ENCODE data around the gene BIRC5.

Gene BIRC5

DNA sequence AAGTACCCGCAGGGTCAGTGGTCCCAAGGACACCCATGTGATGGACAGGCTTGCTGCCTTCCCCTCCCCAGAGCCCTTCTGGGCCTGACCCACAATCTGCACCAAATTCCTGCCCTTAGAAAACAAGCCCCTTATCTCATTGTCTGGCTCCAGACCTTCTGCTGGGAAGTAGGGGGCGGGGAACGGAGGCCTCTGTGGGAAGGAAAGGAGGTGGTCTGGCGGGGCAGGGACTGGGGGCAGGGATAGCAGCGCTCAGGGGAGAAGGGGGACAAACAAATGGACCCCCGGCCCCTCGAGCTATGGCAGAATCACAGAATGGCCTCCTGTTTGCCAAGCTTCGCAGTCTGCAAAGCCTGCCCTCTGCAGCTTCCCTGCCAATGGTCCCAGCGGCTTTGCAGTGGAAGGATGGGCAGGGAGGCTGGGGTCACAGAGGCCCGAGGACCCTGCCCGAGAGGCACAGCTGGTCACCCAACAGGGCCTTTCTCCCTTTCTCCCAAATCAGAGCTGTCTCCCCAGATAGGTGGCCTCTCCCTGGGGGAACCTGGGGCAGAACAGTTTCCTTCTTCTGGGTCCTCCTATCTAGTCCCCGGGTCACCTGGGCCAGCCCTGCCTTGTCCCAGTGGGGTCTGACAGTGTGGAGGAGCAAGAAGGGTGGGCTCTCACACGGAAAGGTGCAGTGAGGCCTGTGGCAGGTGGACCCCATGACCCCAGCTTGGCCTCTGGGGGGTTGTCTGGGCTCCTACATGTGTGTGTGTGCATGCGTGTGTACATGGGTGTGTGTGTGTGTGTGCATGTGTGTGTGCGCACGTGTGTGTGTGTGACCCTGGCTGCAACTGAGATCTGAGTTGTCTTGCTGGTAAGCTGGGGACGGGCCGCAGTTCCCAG, 42.9 kb downstream of the BIRC5 start:
- no peak for DNase-seq (ENCODE audit: low read depth)

DNA sequence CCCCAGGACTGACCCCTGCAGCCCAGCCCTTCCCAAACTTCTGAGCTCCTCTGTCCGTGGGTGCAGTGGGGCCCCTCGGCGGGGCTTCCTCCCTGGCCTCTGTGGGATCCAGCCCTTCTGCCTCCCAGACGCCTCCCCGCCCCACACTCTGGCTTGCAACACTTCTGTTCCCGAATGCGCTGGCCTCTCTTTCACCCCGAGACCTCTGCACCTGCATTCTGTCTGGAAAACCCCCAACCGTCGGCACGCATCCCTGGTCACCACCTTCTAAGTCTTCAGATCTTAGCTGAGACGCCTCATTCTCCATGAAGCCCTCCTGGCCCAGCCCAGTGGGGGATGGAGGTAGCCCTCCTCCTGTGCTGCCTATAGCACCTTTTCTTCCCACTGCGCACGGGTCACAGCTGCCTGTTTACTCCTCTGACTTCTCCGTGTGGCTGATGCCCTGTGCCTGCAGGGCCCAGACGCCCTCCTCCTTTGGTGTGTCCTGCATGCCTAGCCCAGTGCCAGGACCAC, 43.8 kb downstream of the BIRC5 start:
- no peak for DNase-seq (ENCODE audit: low read depth)

DNA sequence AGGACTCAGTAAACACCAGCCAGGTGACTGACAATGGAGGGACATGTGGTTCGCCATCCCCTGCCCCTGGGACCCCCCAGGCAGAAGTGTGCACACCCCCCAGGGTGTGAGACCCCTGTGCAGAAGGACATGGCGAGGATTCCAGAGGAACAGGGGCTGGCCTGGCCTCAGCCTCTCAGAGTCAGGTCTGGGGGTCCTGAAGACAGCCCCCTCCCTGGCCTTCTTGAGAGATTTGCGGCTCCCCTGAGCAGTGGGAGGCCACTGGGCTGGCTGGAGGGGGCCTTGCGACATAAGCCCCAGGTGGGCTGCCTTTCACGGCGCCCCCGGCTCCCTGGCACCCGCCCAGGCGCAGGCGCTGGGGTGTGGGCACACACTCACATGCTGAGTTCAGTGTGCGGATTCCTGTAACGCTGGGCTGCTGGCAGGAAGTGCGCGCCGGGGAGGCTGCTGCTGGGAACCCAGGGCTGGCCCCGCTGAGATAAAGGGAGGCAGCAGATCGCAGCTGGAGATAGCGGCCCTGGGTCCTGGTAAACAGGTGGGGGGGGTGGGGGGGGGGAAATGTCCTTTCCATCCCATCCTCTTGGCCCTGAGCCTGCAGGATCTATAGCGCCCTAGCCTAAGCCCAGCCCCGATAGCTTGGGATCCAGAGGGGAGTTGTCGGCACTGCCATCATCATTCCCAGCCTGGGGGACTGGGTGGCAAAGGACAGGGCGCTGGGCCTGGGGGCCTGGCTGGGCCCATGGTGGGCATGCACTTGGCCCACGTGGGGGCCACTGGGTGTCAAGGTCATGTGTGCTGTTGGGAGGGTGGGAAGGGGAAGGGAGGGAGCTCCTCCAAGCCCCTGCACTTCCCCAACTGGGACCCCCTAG, 44.5 kb downstream of the BIRC5 start:
- peak; percentile 49 for DNase-seq (ENCODE audit: low read depth)

DNA sequence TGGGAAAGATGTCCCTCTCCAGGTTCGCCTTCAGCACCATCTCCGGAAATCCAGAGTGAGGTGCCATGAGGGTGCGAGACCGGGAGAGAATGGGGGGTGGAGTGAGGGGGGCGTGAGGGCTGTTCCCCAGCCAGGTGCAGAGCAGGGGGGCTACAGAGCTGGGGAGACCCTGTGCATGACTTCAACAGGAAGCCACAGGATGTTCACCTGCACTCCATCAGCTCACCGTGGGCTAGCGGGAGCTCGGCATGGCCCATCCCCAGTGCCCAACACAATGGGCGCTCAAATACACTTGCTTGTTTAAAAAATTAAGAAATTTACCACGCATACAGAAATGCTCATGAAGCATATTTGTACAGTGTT, 45.1 kb downstream of the BIRC5 start:
- DNase-seq (ENCODE audit: low read depth) = no peak

DNA sequence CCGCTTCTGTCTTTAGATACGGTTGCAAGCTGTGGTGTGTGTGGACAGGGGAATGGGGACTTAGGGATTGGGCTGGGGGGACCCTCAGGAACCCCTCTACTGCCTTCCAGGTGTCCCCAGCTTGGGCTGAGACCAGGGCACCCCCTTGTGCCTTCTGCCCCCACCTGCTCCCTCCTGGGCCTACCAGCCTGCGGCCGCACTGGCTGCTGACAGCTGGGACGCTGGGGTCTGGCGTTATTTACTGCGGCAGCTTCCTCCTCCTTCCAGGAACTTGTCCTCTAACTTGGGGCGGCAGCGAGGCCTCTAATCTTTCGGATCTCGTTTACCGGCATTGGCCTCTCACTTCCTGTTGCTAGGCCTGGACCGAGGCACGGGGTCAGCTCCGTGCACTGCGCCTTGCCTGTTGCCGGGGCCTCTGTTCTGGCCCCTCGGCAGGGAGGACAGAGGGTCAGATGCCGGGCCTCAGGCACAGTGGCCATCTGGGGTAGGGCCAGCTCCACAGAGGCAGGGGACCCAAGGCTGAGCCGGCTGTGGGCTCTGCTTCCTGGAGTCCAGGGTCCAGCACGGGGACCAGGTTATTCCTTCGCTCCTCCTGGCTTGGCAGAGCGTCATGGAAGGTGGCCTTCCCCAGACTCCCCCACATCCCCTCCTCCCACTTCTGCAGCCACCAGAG, 49.1 kb downstream of the BIRC5 start:
- no peak for DNase-seq (ENCODE audit: low read depth)

DNA sequence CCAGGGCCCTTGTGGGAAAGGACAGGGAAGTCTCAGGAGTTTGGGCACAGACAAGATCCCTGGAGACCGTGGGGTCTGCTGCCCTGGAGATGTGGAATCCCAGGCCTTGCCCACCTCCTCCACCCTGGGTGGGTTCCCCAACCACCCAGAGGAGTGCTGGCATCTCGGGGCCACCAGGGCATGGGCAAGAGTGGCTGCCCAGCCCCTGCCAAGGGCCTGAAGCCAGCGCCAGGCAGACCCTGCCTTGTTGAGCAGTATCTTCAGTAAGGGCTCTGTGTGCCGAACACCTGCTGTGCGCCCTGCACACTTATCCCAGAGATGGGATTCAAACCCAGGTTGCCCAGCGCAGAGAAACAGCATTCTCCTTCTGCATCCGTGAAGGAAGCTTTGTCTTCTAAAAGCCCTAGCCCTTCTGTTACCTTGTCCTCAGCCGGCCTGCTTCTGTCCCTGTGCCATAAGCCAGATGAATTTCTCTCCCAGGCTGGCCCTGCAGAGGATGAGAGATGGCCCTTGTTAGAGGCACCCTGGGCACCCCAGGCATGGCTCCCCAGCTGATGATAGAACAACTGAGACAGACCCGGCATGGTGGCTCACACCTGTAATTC, 49.8 kb downstream of the BIRC5 start:
- DNase-seq (ENCODE audit: low read depth) = no peak

DNA sequence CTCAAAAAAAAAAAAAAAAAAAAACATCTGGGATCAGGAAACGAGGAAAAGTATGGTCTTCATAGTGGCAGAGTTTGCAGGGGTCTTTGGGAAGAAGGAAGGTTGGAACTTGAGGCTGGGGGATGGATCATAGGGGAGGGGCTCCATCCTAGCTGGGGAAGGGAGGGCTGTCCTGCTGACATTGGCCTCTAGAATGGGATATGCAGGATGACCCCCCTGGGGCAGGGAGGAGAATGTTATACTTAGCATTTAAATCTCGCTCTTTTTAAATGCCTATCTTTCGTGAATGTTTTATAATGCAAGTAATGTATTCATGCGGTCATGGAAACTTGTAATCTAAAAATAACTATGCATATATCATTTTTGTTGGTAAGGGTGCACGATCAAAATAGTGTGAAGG, 50.5 kb downstream of the BIRC5 start:
- no peak for DNase-seq (ENCODE audit: low read depth)

DNA sequence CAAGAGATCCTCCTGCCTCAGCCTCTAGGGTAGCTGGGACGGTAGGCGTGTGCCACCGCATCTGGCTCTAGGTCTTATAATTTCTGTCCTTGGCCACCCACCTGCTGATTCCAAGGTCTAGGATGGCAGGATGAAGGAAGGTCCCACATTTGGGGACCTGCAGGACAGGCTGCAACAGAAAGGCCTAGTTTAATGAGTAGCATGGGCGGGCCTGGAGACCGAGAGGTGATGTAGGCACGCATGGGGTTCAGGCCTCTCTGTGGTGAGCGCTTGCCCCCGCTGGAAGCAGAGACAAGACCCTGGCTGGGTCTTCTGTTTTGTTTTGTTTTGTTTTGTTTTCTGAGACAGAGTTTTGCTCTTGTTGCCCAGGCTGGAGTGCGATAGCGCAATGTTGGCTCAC, 51.1 kb downstream of the BIRC5 start:
- no peak for DNase-seq (ENCODE audit: low read depth)

DNA sequence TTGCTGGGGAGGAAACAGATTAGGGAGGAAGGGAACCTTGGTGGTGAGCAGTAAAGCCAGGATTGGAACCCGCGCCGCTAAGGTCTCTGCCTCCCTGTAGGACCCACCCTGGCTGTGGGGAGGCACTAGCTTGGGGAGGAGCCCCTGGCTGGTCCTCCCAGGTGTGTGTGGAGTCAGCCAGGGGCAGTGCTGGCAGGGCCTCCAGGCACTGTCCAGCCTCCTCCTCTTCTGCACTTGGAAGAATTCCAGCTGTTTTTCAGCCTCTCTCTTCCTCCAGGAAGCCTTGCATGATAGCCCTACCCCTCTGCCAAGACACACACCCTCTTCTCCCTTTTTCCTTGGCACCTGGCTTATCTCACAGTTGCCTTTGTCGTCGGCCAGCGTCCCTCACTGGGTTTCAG, 52.2 kb downstream of the BIRC5 start:
- no peak for DNase-seq (ENCODE audit: low read depth)

DNA sequence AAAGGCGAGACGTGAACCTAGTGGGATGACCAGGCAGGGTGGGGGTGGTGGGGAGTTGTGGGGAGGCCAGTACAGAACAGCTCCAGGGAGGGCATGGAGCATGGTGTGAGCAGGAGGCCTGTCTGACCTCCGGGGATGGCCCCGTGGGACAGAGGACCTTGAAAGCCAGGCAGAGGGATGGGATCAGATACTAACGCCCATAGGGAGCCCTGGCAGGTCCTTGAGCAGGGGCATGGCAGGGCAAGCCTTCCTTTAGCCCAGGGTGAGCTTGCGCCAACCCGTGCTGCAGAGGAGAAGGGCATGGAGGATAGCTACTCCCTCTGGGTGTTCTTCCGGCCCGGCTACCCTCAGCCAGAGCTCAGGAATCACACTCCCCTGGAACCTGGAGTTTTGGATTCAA, 52.7 kb downstream of the BIRC5 start:
- no peak for DNase-seq (ENCODE audit: low read depth)

DNA sequence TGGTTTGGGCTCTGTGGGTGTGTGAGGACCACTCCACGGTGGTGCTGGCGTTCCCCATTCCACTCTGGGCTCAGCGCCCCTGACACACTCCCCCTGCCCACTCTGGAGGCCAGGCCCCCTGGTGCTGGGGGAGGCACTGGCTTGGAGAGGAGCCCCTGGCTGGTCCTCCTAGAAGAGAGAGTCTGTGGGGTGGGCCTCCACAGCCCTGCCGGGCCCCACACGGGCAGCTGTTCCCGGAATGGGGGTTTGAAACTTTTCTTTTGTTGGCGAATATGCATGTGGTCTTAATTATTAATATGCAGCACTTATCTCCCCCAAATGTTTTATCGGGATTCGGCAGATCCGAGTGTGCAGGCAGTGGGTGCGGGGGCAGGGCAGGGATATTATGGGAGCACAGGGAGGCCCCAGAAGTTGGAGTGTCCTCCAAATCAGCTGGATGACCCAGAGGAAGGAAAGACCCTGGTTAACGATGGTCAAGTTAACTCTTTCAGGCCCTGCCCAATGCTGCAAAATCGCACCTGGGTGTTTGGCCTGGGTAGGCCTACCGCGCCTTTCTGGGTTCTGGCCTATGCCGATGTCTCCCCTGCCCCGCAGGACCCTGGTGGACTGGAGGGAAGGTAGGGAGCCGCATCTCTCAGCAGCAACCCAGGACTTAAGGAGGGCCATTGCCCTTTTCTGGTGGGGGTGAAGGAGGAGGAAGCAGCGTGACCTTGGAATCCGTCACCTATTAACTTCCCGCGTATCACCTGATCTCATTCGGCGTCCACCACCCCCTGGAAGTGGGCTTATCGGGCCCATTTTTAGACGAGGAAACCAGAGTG, 53.4 kb downstream of the BIRC5 start:
- DNase-seq (ENCODE audit: low read depth) = no peak

DNA sequence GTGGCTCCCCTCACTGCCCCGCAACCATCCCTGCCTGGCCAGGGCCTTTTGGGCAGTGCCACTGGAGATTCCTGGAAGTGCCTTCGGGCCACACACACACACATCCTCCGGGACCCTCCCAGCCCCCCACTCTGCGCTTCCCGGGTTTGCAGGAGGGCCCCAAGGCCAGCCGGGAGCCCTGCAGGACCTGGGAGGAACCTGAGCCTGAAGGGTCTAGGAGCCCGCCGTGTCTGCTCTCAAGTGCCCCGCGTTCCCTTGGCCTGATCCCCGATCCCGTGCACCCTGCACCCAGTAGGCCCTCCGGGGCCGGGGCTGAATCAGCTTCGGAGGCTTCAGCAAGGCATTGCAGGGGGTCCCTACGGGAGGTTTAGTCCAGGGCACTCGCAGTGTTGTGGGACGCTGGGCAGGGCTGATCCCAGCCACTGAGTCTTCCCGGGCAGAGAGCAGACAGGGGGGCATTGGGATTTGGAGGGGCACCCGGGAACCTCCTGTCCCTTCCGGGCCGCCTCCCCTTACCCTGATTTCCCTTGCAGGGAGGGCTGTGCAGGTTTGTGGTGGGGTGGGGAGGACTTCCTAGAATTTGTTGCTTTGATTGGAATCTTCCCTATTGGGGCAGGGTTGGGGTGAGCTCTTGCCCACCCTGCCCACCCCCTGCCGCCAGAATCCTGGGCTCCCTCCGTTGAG, 54.3 kb downstream of the BIRC5 start:
- no peak for DNase-seq (ENCODE audit: low read depth)

DNA sequence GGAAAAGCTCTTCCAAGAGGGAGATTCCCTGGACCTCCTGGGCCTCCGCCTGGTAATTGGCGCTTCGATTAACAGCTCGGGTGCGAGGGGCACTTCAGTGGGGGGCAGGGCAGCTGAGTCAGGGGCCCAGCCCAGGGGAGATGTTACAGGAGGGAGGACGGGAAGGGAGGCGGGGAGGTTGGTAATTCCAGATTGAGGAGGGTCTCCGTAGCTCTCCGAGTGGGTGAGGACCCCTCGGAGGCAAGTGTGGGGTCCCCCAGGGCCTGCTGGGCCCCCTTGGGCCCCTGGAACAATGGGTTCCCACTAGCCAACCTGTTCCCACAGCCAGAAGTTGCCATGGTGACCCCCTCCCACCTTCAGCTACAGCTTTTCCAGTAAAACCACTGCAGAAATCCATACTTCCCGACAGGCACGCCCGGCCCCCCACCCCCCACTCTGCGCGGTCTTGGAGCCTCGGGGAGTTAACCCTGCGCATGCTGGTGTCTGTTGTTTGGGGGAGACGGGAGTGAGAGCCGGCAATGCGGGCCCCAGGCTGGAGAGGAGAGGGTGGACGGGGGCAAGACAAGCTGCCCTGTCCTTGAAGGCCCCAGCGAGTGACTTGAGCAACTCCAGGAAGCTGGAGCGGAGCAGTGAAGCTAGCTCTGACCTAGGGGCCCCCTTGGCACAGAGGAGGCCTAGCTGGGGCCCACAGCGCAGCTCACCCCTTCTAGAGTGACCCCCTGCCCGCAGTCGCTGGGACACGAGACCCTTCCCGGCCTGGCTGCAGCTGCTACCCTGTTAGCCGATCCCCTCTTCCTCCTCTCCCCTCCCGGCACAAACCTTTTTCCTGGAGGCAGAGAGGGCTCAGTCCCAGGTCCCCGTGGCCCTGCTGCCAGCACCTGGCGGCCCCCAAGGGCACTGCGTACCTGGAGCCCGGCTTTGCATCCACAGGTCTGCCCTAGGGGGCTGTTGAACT, 55.2 kb downstream of the BIRC5 start:
- DNase-seq (ENCODE audit: low read depth) = no peak

DNA sequence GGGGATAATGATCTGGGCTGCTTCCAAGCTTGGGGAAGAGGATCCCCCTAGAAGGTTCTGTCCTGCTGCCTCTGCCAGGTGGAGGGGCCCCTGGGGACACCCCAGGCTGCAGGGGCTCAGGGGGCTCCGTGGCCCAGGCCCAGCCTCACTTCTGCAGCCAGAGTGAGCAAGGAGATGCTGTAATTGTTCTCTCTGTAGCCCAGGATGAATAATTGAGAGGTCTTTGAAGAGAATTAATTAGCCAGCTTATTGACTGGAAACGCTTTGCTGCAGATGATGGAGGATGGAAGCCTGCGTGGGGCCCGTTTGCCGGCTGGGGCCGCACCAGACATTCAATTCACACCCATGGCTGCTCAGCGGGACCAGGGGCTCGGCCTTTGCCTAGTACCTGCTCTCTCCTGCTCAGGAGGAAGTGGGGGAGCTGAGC, 55.9 kb downstream of the BIRC5 start:
- DNase-seq (ENCODE audit: low read depth) = no peak

DNA sequence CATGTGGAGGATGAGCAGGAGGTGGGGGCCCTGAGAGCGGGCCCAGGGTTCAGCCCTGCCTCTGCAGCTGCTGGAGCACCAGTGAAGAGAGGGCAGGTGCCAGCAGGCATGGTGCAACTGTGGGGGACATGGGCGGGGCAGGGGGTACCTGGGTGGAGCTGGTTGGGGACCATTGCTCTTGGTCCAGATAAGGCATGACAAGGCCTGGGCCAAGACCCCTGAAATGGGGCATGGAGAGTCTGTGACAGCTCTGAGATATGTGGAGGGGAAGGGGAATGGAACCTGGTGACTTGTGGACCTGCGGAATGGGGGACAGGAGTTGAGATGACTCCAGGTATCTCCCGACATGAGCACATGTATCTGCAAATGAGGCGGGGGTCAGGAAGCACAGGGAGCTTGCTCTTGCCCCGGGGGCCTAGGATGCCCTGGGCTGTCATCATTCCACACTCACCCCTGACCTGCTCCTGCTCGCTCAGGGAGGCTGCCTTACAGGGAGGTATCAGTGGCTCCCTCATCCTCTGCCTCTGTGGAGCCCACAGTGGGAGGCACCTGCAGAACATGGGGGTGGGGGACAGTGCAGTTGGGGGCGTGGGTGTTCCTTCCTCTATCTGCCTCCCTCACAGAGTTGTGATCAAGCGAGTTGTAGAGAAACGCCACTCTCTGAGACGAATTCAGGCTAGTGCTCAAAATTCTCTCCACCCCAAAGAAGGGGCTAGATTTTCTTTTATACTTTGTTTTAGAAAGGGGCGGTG, 57.5 kb downstream of the BIRC5 start:
- no peak for DNase-seq (ENCODE audit: low read depth)

DNA sequence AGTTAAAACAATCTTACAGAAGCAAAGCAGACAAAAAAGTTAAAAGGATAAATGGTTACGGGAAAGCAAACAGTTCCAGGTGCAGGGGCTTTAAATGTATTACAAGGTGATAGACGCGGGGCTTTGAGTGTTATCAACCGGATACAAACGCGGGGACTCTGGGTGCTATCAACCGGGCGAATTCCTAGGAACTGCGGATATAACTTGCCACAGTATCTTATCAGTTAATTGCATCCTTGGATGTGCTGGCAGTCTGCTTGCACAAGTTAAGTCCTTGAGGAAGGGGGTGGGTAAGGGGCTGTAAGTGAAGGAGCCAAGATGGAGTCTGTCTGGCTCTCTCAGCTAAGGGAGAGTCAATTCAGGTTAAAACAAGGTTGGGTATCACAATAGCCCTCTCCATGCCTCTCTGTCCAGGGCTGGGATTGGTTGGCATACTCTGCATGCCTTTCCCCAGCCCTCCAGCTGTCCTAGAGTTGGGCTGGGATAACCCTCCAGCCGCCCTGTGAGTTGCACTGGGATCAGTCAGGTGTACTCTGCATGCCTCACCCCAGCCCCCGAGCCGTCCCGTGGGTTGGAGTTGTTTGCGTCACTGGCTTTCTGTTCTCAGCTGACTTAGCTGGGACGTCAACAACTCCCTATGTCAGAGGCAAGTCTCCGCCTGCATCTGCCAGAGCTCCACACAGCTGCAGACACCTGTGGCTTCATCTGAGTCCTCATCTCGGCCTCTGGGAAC, 58.3 kb downstream of the BIRC5 start:
- no peak for DNase-seq (ENCODE audit: low read depth)

DNA sequence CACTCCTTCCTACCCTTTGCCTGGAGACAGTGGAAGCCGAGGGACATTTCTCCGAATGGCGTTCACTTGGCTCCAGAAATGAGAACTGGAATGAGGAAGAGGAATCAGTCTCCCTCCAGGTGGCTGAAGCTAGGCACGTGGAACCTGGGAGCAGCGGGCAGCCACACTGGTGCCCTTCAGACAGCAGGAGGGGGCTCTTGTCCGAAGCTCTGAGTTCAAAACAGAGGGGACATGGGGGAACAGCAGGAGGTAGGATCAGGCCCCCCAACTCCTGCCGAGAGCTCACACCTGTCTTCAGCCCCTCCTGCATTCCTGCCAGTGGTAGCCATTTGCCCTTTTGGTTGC, 58.8 kb downstream of the BIRC5 start:
- no peak for DNase-seq (ENCODE audit: low read depth)

DNA sequence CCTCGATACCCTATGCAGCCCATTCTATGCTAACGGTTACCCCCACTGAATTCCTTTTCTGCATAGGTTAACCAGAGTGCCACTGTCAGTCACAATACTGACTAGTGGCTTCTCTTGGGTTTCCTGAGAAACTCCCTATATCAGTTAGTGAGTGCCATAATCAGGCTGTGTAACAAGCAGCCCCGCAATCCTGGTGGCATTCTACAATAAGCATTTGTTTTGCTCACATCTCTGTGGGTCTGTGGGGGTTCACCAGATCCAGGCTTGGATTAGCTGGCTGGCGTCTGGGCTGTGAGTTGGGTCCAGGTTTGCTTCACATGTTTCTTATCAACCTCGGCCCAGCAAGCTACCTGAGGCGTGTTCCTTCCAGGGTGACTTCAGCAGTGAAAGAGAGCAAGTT, 59.8 kb downstream of the BIRC5 start:
- no peak for DNase-seq (ENCODE audit: low read depth)

Measured in activated T-helper 9 cell treated with anti-CD3 and anti-CD28 coated beads, Interleukin-2, amount 50 U/mL, for 16 hours (primary cell).